ENCODE results near the gene DEK. TPM values are rescaled to one million over a fixed set of nuclear protein-coding genes. Genes with fewer than 3 reads are reported as not detected.

DEK gene
- total and polyA plus RNA-seq, 2 of the 13 experiments (the other 11 are each of a cell fraction or from before 2014, with no cell fraction given), result 53.2 to 276 TPM

DNA sequence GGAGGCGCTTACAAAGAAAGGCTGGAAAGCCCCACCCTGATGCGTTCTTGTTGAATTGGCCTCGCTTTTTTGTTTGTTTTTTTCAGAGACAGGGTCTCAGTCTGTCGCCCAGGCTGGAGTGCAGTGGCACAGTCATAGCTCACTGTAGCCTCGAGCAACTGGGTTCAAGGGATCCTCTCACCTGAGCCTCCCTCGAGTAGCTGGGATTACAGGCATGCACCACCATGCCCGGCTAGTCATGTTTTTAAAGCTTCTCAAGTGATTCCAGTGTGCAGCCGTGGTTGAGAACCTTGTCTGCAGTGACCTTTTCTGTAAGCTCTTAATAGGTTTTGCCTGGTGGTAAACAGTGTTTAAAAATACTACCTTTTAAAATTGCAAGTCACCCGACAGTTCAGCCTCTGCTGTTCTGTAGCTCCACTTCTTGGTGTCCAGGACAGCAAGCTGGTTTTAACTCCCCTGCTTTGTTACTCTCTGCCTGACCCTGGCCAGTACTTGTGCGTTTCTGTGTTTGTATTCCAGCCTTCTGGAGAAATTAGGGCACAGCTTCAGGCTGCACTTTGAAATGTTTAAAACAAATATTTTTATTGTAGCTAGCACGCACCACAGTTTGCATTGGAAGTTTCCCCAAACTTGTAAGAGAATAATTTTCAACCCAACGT, 54.7 kb downstream of the DEK start:
- peak overlapping the region; percentile 40 for H3K4me2 ChIP-seq (ENCODE audit: low read depth, low read length)
- BruUV-seq (replicated peaks), result no TSS peak
- FAIRE-seq (peak; percentile 57), DNase-seq (ENCODE audit: low spot score) (peak; percentile 49), ATAC-seq (peak; percentile 96)
- no peaks in the 10 kb centered on the region for H3K9me3 ChIP-seq (ENCODE audit: low read length)
- ChIA-PET POLR2A (interaction anchor here (0.8 kb wide), 1 partner anchor 55 kb away, joined by 3 read pairs; the partner anchor contains the start of genes KDM1B and TPMT), CTCF (ENCODE audit: low intra/inter-chr PET ratio, low total read pairs) (no interaction called here)
- H4K20me1 ChIP-seq (ENCODE audit: insufficient read depth, low read length), result no peaks in the 10 kb centered on the region
- no peak overlapping the region for H2AFZ ChIP-seq (ENCODE audit: low read length)
- no peak overlapping the region for H3K9ac ChIP-seq (ENCODE audit: insufficient read depth, low read depth, low read length)
- H3K36me3 ChIP-seq (replicated peaks in 1 of 2; ENCODE audit: control insufficient read depth in 1 of 2, insufficient read depth in 2 of 2, low read length in 2 of 2), result peaks cover 0 to 1% of the 10 kb centered on the region in 2 experiments; a peak in 2 of 5 replicates
- WGBS (ENCODE audit: low lambda C conversion rate), result 50% methylated on average over 12 of the region's 12 CpGs
- H3K4me3 ChIP-seq (replicated peaks in 1 of 3; ENCODE audit: insufficient read depth in 1 of 3, low read depth in 2 of 3, low read length in 3 of 3), result no peak overlapping the region; a peak in 1 of 6 replicates
- in situ Hi-C loops (cut with HindIII; ENCODE audit: extremely low pct_ligation_motif_present, low pct_unique_long_range_greater_than_20kb), result no loop called here
- H3K27me3 ChIP-seq (ENCODE audit: control insufficient read depth in 1 of 2, insufficient read depth in 2 of 2, low read length in 2 of 2), result no peaks in the 10 kb centered on the region
- peaks cover 17% of the 10 kb centered on the region for H3K4me1 ChIP-seq (ENCODE audit: insufficient read depth, low read length)
- H3K79me2 ChIP-seq (ENCODE audit: insufficient read depth, low read length), result no peaks in the 10 kb centered on the region
- intact Hi-C loops (cut with micrococcal nuclease; ENCODE audit: unreplicated experiment), result no loop called here
- peak overlapping the region; percentile 53 for H3K27ac ChIP-seq (ENCODE audit: extremely low read length, insufficient read depth, low read length)
- TF ChIP-seq ZNF883 (CRISPR knock-in tag; IDR thresholded peaks at IDR 0.05; ENCODE audit: not compliant biosample characterization) (peak; percentile 46), ZNF569 (CRISPR knock-in tag; IDR thresholded peaks at IDR 0.05; ENCODE audit: borderline replicate concordance) (no peak), TOPORS (CRISPR knock-in tag; IDR thresholded peaks at IDR 0.05) (no peak), ZNF414 (CRISPR knock-in tag; IDR thresholded peaks at IDR 0.05) (peak; percentile 49; the same call in 1 of the 2 replicates), KAT7 (CRISPR knock-in tag; IDR thresholded peaks at IDR 0.05; ENCODE audit: borderline replicate concordance) (no peak), LCORL (IDR thresholded peaks at IDR 0.05) (no peak), LCORL (CRISPR knock-in tag; IDR thresholded peaks at IDR 0.05) (0 out of 2 replicates have a peak, but pooled peaks have one; percentile 39), ZNF44 (CRISPR knock-in tag; IDR thresholded peaks at IDR 0.05) (no peak; the same call in 1 of the 2 replicates), EP300 (IDR thresholded peaks at IDR 0.05; ENCODE audit: low read depth in 2 of 2, low read length in 2 of 2) (peak in 1 of 2 experiments; percentile 30; a peak in 1 of 4 replicates), EP300 (CRISPR knock-in tag; IDR thresholded peaks at IDR 0.05; ENCODE audit: borderline replicate concordance) (no peak), HDAC1 (CRISPR knock-in tag; IDR thresholded peaks at IDR 0.05) (peak; percentile 43; the same call in 1 of the 2 replicates), HNF4A (CRISPR knock-in tag; IDR thresholded peaks at IDR 0.05) (peak; percentile 40), WIZ (CRISPR knock-in tag; IDR thresholded peaks at IDR 0.05) (no peak), SOX13 (IDR thresholded peaks at IDR 0.05) (no peak), SOX13 (CRISPR knock-in tag; conservative IDR thresholded peaks at IDR 0.05 in 1 of 2, IDR thresholded peaks at IDR 0.05 in 1 of 2) (peak in 1 of 2 experiments; percentile 6; a peak in 1 of 4 replicates)
- TF ChIP-seq, protein P1, sequence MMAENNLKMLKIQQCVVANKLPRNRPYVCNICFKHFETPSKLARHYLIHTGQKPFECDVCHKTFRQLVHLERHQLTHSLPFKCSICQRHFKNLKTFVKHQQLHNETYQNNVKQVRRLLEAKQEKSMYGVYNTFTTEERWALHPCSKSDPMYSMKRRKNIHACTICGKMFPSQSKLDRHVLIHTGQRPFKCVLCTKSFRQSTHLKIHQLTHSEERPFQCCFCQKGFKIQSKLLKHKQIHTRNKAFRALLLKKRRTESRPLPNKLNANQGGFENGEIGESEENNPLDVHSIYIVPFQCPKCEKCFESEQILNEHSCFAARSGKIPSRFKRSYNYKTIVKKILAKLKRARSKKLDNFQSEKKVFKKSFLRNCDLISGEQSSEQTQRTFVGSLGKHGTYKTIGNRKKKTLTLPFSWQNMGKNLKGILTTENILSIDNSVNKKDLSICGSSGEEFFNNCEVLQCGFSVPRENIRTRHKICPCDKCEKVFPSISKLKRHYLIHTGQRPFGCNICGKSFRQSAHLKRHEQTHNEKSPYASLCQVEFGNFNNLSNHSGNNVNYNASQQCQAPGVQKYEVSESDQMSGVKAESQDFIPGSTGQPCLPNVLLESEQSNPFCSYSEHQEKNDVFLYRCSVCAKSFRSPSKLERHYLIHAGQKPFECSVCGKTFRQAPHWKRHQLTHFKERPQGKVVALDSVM (CRISPR knock-in tag; IDR thresholded peaks at IDR 0.05), result peak; percentile 82
- TF ChIP-seq, protein P2, sequence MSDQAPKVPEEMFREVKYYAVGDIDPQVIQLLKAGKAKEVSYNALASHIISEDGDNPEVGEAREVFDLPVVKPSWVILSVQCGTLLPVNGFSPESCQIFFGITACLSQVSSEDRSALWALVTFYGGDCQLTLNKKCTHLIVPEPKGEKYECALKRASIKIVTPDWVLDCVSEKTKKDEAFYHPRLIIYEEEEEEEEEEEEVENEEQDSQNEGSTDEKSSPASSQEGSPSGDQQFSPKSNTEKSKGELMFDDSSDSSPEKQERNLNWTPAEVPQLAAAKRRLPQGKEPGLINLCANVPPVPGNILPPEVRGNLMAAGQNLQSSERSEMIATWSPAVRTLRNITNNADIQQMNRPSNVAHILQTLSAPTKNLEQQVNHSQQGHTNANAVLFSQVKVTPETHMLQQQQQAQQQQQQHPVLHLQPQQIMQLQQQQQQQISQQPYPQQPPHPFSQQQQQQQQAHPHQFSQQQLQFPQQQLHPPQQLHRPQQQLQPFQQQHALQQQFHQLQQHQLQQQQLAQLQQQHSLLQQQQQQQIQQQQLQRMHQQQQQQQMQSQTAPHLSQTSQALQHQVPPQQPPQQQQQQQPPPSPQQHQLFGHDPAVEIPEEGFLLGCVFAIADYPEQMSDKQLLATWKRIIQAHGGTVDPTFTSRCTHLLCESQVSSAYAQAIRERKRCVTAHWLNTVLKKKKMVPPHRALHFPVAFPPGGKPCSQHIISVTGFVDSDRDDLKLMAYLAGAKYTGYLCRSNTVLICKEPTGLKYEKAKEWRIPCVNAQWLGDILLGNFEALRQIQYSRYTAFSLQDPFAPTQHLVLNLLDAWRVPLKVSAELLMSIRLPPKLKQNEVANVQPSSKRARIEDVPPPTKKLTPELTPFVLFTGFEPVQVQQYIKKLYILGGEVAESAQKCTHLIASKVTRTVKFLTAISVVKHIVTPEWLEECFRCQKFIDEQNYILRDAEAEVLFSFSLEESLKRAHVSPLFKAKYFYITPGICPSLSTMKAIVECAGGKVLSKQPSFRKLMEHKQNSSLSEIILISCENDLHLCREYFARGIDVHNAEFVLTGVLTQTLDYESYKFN (CRISPR knock-in tag; conservative IDR thresholded peaks at IDR 0.05), result peak; percentile 65; the same call in 1 of the 2 replicates
